ENCODE results near the gene TTLL8.

- TF ChIP-seq, protein P1, sequence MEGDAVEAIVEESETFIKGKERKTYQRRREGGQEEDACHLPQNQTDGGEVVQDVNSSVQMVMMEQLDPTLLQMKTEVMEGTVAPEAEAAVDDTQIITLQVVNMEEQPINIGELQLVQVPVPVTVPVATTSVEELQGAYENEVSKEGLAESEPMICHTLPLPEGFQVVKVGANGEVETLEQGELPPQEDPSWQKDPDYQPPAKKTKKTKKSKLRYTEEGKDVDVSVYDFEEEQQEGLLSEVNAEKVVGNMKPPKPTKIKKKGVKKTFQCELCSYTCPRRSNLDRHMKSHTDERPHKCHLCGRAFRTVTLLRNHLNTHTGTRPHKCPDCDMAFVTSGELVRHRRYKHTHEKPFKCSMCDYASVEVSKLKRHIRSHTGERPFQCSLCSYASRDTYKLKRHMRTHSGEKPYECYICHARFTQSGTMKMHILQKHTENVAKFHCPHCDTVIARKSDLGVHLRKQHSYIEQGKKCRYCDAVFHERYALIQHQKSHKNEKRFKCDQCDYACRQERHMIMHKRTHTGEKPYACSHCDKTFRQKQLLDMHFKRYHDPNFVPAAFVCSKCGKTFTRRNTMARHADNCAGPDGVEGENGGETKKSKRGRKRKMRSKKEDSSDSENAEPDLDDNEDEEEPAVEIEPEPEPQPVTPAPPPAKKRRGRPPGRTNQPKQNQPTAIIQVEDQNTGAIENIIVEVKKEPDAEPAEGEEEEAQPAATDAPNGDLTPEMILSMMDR (IDR thresholded peaks at IDR 0.05) = no peak
- no peak for TF ChIP-seq POLR2AphosphoS5 (IDR thresholded peaks at IDR 0.05)
- TF ChIP-seq EP300 (IDR thresholded peaks at IDR 0.05; ENCODE audit: low read depth) = no peak
Observed at GRCh38 chr22:50034126-50035081, 23.7 kb downstream of the TTLL8 start.
